ENCODE data around the gene SCAF1. TPM values are rescaled to one million over a fixed set of nuclear protein-coding genes. Genes with fewer than 3 reads are reported as not detected.

Gene SCAF1
- total and polyA plus RNA-seq, 2 of the 13 experiments (the other 11 are each of a cell fraction or from before 2014, with no cell fraction given): 3.3 to 6.1 TPM

DNA sequence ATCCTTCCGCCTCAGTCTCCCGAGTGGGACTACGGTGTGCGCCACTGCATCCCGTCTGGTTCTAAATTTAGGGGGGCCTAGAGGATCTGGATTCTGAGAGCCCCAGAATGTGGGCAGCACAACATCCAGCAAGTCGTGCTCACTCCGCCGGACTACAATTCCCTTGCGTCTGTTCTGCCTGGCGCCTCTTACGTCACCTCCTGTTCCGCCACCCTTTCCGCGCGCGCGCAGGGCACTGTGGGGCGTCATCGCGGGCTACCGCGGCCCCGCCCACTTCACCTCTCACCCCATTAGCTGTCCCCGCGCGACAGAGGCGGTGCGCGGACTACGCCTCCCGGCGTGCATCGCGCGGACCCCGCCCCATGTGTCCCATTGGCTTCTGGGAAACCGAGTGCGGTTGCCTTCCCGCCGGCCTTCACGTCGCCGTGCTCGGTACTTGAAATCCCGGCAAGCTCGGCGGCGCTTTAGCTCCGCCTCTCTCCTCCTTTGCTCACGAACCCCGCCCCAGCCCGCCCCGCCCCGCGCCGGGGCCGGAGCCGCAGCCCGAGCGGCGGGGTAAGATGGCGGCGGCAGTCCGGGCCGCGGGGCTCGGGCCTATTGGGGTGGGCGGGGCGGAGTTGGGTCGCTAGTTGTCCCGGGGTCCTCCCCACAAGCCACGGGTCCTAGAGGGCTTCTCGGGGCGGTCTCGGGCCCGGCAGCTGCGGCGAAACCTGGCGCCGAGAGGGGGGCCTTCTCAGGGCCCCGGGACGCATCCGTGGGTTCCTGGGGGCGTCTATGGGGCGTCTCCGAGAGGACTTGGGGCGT is at the start of gene SCAF1 (continued):
- TF ChIP-seq, protein P1, sequence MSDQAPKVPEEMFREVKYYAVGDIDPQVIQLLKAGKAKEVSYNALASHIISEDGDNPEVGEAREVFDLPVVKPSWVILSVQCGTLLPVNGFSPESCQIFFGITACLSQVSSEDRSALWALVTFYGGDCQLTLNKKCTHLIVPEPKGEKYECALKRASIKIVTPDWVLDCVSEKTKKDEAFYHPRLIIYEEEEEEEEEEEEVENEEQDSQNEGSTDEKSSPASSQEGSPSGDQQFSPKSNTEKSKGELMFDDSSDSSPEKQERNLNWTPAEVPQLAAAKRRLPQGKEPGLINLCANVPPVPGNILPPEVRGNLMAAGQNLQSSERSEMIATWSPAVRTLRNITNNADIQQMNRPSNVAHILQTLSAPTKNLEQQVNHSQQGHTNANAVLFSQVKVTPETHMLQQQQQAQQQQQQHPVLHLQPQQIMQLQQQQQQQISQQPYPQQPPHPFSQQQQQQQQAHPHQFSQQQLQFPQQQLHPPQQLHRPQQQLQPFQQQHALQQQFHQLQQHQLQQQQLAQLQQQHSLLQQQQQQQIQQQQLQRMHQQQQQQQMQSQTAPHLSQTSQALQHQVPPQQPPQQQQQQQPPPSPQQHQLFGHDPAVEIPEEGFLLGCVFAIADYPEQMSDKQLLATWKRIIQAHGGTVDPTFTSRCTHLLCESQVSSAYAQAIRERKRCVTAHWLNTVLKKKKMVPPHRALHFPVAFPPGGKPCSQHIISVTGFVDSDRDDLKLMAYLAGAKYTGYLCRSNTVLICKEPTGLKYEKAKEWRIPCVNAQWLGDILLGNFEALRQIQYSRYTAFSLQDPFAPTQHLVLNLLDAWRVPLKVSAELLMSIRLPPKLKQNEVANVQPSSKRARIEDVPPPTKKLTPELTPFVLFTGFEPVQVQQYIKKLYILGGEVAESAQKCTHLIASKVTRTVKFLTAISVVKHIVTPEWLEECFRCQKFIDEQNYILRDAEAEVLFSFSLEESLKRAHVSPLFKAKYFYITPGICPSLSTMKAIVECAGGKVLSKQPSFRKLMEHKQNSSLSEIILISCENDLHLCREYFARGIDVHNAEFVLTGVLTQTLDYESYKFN (CRISPR knock-in tag; conservative IDR thresholded peaks at IDR 0.05): peak; percentile 54
- no peak; the same call in 1 of the 2 replicates for TF ChIP-seq HNF4G (IDR thresholded peaks at IDR 0.05; ENCODE audit: borderline replicate concordance, low read depth, low read length)
- no peak for TF ChIP-seq HNF4G (CRISPR knock-in tag; IDR thresholded peaks at IDR 0.05; ENCODE audit: borderline replicate concordance, low read depth)
- TF ChIP-seq, protein P2, sequence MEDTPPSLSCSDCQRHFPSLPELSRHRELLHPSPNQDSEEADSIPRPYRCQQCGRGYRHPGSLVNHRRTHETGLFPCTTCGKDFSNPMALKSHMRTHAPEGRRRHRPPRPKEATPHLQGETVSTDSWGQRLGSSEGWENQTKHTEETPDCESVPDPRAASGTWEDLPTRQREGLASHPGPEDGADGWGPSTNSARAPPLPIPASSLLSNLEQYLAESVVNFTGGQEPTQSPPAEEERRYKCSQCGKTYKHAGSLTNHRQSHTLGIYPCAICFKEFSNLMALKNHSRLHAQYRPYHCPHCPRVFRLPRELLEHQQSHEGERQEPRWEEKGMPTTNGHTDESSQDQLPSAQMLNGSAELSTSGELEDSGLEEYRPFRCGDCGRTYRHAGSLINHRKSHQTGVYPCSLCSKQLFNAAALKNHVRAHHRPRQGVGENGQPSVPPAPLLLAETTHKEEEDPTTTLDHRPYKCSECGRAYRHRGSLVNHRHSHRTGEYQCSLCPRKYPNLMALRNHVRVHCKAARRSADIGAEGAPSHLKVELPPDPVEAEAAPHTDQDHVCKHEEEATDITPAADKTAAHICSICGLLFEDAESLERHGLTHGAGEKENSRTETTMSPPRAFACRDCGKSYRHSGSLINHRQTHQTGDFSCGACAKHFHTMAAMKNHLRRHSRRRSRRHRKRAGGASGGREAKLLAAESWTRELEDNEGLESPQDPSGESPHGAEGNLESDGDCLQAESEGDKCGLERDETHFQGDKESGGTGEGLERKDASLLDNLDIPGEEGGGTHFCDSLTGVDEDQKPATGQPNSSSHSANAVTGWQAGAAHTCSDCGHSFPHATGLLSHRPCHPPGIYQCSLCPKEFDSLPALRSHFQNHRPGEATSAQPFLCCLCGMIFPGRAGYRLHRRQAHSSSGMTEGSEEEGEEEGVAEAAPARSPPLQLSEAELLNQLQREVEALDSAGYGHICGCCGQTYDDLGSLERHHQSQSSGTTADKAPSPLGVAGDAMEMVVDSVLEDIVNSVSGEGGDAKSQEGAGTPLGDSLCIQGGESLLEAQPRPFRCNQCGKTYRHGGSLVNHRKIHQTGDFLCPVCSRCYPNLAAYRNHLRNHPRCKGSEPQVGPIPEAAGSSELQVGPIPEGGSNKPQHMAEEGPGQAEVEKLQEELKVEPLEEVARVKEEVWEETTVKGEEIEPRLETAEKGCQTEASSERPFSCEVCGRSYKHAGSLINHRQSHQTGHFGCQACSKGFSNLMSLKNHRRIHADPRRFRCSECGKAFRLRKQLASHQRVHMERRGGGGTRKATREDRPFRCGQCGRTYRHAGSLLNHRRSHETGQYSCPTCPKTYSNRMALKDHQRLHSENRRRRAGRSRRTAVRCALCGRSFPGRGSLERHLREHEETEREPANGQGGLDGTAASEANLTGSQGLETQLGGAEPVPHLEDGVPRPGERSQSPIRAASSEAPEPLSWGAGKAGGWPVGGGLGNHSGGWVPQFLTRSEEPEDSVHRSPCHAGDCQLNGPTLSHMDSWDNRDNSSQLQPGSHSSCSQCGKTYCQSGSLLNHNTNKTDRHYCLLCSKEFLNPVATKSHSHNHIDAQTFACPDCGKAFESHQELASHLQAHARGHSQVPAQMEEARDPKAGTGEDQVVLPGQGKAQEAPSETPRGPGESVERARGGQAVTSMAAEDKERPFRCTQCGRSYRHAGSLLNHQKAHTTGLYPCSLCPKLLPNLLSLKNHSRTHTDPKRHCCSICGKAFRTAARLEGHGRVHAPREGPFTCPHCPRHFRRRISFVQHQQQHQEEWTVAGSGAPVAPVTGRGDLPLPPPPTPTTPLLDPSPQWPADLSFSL (CRISPR knock-in tag; IDR thresholded peaks at IDR 0.05): no peak
- no peak for TF ChIP-seq ZNF543 (CRISPR knock-in tag; IDR thresholded peaks at IDR 0.05)
- TF ChIP-seq, protein P3, sequence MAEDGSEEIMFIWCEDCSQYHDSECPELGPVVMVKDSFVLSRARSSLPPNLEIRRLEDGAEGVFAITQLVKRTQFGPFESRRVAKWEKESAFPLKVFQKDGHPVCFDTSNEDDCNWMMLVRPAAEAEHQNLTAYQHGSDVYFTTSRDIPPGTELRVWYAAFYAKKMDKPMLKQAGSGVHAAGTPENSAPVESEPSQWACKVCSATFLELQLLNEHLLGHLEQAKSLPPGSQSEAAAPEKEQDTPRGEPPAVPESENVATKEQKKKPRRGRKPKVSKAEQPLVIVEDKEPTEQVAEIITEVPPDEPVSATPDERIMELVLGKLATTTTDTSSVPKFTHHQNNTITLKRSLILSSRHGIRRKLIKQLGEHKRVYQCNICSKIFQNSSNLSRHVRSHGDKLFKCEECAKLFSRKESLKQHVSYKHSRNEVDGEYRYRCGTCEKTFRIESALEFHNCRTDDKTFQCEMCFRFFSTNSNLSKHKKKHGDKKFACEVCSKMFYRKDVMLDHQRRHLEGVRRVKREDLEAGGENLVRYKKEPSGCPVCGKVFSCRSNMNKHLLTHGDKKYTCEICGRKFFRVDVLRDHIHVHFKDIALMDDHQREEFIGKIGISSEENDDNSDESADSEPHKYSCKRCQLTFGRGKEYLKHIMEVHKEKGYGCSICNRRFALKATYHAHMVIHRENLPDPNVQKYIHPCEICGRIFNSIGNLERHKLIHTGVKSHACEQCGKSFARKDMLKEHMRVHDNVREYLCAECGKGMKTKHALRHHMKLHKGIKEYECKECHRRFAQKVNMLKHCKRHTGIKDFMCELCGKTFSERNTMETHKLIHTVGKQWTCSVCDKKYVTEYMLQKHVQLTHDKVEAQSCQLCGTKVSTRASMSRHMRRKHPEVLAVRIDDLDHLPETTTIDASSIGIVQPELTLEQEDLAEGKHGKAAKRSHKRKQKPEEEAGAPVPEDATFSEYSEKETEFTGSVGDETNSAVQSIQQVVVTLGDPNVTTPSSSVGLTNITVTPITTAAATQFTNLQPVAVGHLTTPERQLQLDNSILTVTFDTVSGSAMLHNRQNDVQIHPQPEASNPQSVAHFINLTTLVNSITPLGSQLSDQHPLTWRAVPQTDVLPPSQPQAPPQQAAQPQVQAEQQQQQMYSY (CRISPR knock-in tag; IDR thresholded peaks at IDR 0.05): no peak
- TF ChIP-seq WIZ (CRISPR knock-in tag; IDR thresholded peaks at IDR 0.05): no peak
- peak; percentile 81 for TF ChIP-seq AGO2 (optimal IDR thresholded peaks at IDR 0.05; ENCODE audit: low read depth, low read length)
- TF ChIP-seq ERF (CRISPR knock-in tag; IDR thresholded peaks at IDR 0.05): no peak; the same call in 1 of the 2 replicates
- TF ChIP-seq SMYD3 (CRISPR knock-in tag; IDR thresholded peaks at IDR 0.05): no peak
- TF ChIP-seq ZNF746 (CRISPR knock-in tag; IDR thresholded peaks at IDR 0.05): no peak
- no peak for TF ChIP-seq NFATC3 (CRISPR knock-in tag; IDR thresholded peaks at IDR 0.05)
- no peak for TF ChIP-seq ZNF12 (CRISPR knock-in tag; IDR thresholded peaks at IDR 0.05)
- peak; percentile 53; the same call in 1 of the 2 replicates for TF ChIP-seq ZNF790 (CRISPR knock-in tag; IDR thresholded peaks at IDR 0.05; ENCODE audit: borderline replicate concordance)
- TF ChIP-seq ZNF383 (CRISPR knock-in tag; IDR thresholded peaks at IDR 0.05; ENCODE audit: borderline replicate concordance): no peak

All from HepG2 (cell line).